Osteoblast (primary cell): ENCODE measurements around the gene C1QA. TPM values are rescaled to one million over a fixed set of nuclear protein-coding genes. Genes with fewer than 3 reads are reported as not detected.

ENCODE experiments used
- DNase-seq: peaks from one replicate; pipeline ENCODE4 v3.0.0; 2011; ENCODE audit warnings: low spot score, mixed read lengths; ENCODE audit not compliant: insufficient read length; ENCODE audit errors: missing footprints
- H2AFZ ChIP-seq: 2 replicates; pipeline ENCODE4 v1.6.0; 2011; ENCODE audit warnings: mild to moderate bottlenecking, low read length
- H3K27ac ChIP-seq: 2 replicates; pipeline ENCODE4 v1.5.1; 2011; ENCODE audit warnings: mild to moderate bottlenecking, low read depth, low read length, moderate library complexity
- H3K27me3 ChIP-seq: 2 replicates; pipeline ENCODE4 v1.6.0; 2012; ENCODE audit warnings: mild to moderate bottlenecking, control low read depth, inconsistent platforms, low read length, moderate library complexity; ENCODE audit not compliant: insufficient read depth
- H3K36me3 ChIP-seq: 2 replicates; pipeline ENCODE4 v1.5.1; 2011; ENCODE audit warnings: mild to moderate bottlenecking, low read length, control low read depth, moderate library complexity; ENCODE audit not compliant: insufficient read depth
- H3K4me1 ChIP-seq: 2 replicates; pipeline ENCODE4 v1.5.1; 2011; ENCODE audit warnings: mild to moderate bottlenecking, low read length, control low read depth, moderate library complexity; ENCODE audit not compliant: insufficient read depth
- H3K4me2 ChIP-seq: 2 replicates; pipeline ENCODE4 v1.6.0; 2011; ENCODE audit warnings: mild to moderate bottlenecking, low read length; ENCODE audit not compliant: insufficient read depth
- H3K4me3 ChIP-seq: fragments of 200-600 bp; sonication (generic); 3 replicates; pipeline ENCODE4 v1.5.1; 2012; ENCODE audit warnings: mild to moderate bottlenecking, low read length, inconsistent platforms; ENCODE audit not compliant: insufficient read depth
- H3K79me2 ChIP-seq: 2 replicates; pipeline ENCODE4 v1.6.0; 2012; ENCODE audit warnings: mild to moderate bottlenecking, low read length, control low read depth, inconsistent platforms; ENCODE audit not compliant: insufficient read depth
- H3K9me3 ChIP-seq: 2 replicates; pipeline ENCODE4 v1.5.1; 2011; ENCODE audit warnings: low read depth, low read length, control low read depth
- H4K20me1 ChIP-seq: 2 replicates; pipeline ENCODE4 v1.6.0; 2012; ENCODE audit warnings: mild to moderate bottlenecking, low read length, control low read depth; ENCODE audit not compliant: insufficient read depth
- total RNA-seq: library from RNA; depleted of rRNA; stranded (reverse); fragments of >200 nt; gene quantifications from 2 replicates; pipeline ENCODE4 v1.2.3, GENCODE V29; 2012
- TF ChIP-seq, protein P1 (sequence below): IDR thresholded peaks from 2 replicates; pipeline ENCODE4 v1.5.1; 2011; ENCODE audit warnings: mild to moderate bottlenecking, low read depth, low read length, moderate library complexity; ENCODE audit errors: extremely low read depth

The C1QA gene
- total RNA-seq, 1 donor: 1.1 TPM

DNA sequence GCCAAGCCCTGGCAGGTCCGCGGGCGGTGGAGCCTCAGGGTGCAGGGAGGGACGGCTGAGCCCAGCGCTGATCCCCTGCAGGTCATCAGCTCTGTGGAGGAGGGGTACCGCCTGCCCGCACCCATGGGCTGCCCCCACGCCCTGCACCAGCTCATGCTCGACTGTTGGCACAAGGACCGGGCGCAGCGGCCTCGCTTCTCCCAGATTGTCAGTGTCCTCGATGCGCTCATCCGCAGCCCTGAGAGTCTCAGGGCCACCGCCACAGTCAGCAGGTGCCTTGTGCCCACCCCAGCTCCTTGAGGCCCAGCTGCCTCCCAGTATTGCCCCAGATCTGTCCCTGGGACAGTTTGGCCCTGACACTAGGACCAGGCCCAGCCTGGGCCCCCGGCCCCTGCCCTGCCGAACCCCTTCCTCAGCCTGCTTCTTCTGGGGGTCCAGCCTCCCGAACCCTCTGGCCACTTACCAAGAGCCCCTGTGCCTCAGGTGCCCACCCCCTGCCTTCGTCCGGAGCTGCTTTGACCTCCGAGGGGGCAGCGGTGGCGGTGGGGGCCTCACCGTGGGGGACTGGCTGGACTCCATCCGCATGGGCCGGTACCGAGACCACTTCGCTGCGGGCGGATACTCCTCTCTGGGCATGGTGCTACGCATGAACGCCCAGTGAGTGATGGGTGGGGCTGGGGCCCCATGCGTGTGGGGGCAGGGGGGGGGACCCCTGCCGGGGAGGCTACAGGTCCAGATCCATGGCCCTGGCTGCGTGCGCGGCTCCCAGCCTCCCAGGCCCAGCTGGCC is 35.4 kb upstream of the C1QA start:
- no peak overlapping the region for H3K27ac ChIP-seq
- H3K9me3 ChIP-seq: no peaks in the 10 kb centered on the region
- H3K4me1 ChIP-seq: no peaks in the 10 kb centered on the region
- no peak for DNase-seq
- TF ChIP-seq, protein P1, sequence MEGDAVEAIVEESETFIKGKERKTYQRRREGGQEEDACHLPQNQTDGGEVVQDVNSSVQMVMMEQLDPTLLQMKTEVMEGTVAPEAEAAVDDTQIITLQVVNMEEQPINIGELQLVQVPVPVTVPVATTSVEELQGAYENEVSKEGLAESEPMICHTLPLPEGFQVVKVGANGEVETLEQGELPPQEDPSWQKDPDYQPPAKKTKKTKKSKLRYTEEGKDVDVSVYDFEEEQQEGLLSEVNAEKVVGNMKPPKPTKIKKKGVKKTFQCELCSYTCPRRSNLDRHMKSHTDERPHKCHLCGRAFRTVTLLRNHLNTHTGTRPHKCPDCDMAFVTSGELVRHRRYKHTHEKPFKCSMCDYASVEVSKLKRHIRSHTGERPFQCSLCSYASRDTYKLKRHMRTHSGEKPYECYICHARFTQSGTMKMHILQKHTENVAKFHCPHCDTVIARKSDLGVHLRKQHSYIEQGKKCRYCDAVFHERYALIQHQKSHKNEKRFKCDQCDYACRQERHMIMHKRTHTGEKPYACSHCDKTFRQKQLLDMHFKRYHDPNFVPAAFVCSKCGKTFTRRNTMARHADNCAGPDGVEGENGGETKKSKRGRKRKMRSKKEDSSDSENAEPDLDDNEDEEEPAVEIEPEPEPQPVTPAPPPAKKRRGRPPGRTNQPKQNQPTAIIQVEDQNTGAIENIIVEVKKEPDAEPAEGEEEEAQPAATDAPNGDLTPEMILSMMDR: no peak
- H4K20me1 ChIP-seq: peaks cover 3% of the 10 kb centered on the region
- H3K4me3 ChIP-seq: no peak overlapping the region
- H3K79me2 ChIP-seq: no peaks in the 10 kb centered on the region
- no peak overlapping the region for H3K4me2 ChIP-seq
- no peaks in the 10 kb centered on the region for H3K36me3 ChIP-seq
- H3K27me3 ChIP-seq: peaks cover 14% of the 10 kb centered on the region
- no peak overlapping the region for H2AFZ ChIP-seq

DNA sequence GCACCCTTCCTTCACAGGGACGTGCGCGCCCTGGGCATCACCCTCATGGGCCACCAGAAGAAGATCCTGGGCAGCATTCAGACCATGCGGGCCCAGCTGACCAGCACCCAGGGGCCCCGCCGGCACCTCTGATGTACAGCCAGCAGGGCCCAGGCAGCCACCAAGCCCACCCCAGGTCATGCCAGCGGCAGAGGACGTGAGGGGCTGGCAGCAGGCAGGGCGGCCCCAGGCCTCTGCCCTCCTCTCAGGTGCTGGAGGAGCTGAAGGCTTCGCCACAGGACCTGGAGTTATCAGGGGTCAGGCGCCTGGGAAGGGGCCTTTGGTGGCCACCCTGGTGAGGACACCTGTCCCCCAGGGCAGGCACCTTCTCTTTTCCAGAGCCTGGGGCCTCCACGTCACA is 34.8 kb upstream of the C1QA start:
- no peaks in the 10 kb centered on the region for H3K79me2 ChIP-seq
- DNase-seq: no peak
- peaks cover 3% of the 10 kb centered on the region for H4K20me1 ChIP-seq
- no peak overlapping the region for H3K4me3 ChIP-seq
- no peaks in the 10 kb centered on the region for H3K36me3 ChIP-seq
- H3K9me3 ChIP-seq: no peaks in the 10 kb centered on the region
- H2AFZ ChIP-seq: no peak overlapping the region
- no peak overlapping the region for H3K27ac ChIP-seq
- TF ChIP-seq, protein P1: no peak
- peaks cover 14% of the 10 kb centered on the region for H3K27me3 ChIP-seq
- H3K4me1 ChIP-seq: no peaks in the 10 kb centered on the region
- no peak overlapping the region for H3K4me2 ChIP-seq

DNA sequence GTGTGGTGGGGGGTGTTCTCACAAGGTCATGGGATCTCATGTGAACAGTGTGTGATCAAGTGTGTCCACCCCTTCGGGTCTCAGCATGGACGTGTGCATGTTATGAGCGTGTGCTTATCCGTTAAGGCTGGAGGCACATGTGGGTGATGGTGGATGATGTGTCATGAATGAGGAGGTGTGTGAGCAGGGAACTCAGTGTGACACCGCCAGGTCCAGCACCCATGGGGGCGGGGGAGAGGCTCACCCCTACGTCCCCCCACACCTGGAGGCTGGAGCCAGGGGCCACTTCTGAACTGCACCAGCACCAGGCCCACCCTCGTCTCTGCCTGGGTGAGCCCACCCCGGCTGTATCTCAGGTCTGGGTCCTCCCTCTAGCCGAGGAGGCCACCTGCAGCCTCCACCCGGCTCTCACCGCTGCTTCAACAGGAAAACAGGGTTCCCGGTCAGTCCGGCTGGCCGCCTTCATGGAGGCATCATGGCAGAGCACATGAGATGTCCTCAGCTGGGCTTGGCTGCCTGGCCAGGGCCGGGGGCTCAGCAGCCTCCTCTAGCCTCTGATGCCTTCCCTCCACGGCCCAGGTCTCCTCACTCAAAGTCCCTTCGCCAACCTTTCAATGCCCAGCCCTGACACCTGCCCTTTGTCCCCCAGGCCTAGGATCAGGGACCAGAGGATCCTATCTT is 34.2 kb upstream of the C1QA start:
- Histone ChIP-seq H3K4me1 (no peaks in the 10 kb centered on the region), H3K27ac (no peak overlapping the region), H2AFZ (no peak overlapping the region), H3K4me3 (no peak overlapping the region), H4K20me1 (peaks cover 3% of the 10 kb centered on the region), H3K79me2 (no peaks in the 10 kb centered on the region), H3K4me2 (no peak overlapping the region), H3K27me3 (peaks cover 14% of the 10 kb centered on the region), H3K9me3 (no peaks in the 10 kb centered on the region), H3K36me3 (no peaks in the 10 kb centered on the region)
- DNase-seq: no peak
- TF ChIP-seq, protein P1: no peak

DNA sequence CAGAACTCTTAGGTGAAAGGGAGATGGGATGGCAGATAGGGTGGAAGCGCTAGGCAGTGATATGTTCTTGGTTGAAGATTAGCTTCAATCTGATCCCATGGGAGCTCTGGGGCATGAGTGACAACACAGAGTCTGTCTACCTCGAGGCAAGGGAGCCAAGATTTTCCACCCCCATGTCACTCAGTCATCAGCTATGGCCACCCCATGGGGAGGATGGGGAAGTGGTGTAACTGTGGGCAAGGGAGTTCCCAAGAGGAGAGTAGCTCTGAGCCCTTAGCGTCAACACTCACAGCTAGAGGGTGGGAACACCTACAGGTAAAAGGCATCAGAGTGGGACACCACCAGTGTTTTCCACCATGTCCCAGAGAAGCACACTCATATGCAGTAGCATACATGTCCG is 30.3 kb upstream of the C1QA start:
- no peaks in the 10 kb centered on the region for H3K79me2 ChIP-seq
- no peak overlapping the region for H3K27ac ChIP-seq
- no peak for DNase-seq
- peaks cover 19% of the 10 kb centered on the region for H3K27me3 ChIP-seq
- TF ChIP-seq, protein P1: no peak
- no peaks in the 10 kb centered on the region for H4K20me1 ChIP-seq
- H3K9me3 ChIP-seq: no peaks in the 10 kb centered on the region
- H3K4me1 ChIP-seq: no peaks in the 10 kb centered on the region
- H3K36me3 ChIP-seq: no peaks in the 10 kb centered on the region
- H3K4me2 ChIP-seq: no peak overlapping the region
- no peak overlapping the region for H2AFZ ChIP-seq
- H3K4me3 ChIP-seq: no peak overlapping the region
